GM23248 (cell line): Measurements from ENCODE around the gene PTGFRN.

ENCODE experiments used
- EZH2 ChIP-seq: fragments of 200-600 bp; sonication (generic); IDR thresholded peaks from 2 replicates; pipeline ENCODE4 v1.6.1; 2018; ENCODE audit warnings: antibody characterized with exemption, mild to moderate bottlenecking; ENCODE audit not compliant: insufficient read depth, poor library complexity, severe bottlenecking
- EZH2phosphoT487 ChIP-seq: fragments of 200-600 bp; sonication (generic); IDR thresholded peaks from 2 replicates; pipeline ENCODE4 v1.6.1; 2018; ENCODE audit warnings: antibody characterized with exemption, moderate library complexity, mild to moderate bottlenecking, low read depth; ENCODE audit not compliant: insufficient read depth

- no peak for TF ChIP-seq EZH2
- no peak for TF ChIP-seq EZH2phosphoT487
Measured at GRCh38 chr1:116911188-116911553, 1.5 kb downstream of the PTGFRN start.
